SK-N-SH treated with all-trans-retinoic acid at 6 μM for 48 hours (cell line): ENCODE data around the gene SELL.

Experiments
- ARNTL ChIP-seq: fragments of 450-650 bp; formaldehyde crosslinking; IDR thresholded peaks from 2 replicates; pipeline ENCODE4 v1.5.0; 2020; ENCODE audit warnings: low read depth, mild to moderate bottlenecking, moderate library complexity, borderline replicate concordance
- BACH2 ChIP-seq: fragments of 250-450 bp; sonication (Bioruptor Pico); IDR thresholded peaks from 2 replicates; pipeline ENCODE4 v1.9.0; 2021; ENCODE audit warnings: mild to moderate bottlenecking, borderline replicate concordance
- CSDC2 ChIP-seq: fragments of 250-450 bp; sonication (Bioruptor Pico); IDR thresholded peaks from 2 replicates; pipeline ENCODE4 v1.5.0; 2020; ENCODE audit warnings: mild to moderate bottlenecking, moderate library complexity
- POU6F1 ChIP-seq: fragments of 250-450 bp; sonication (Bioruptor Pico); IDR thresholded peaks from 2 replicates; pipeline ENCODE4 v1.8.0; 2021; ENCODE audit warnings: low read depth, mild to moderate bottlenecking, moderate library complexity, borderline replicate concordance
- RARB ChIP-seq: fragments of 250-450 bp; sonication (Bioruptor Pico); IDR thresholded peaks from 2 replicates; pipeline ENCODE4 v1.8.0; 2021; ENCODE audit warnings: mild to moderate bottlenecking, moderate library complexity
- SNAI2 ChIP-seq: fragments of 250-450 bp; sonication (Bioruptor Pico); IDR thresholded peaks from 2 replicates; pipeline ENCODE4 v1.5.0; 2020; ENCODE audit warnings: mild to moderate bottlenecking, moderate library complexity
- ZFP30 ChIP-seq: fragments of 450-650 bp; formaldehyde crosslinking; IDR thresholded peaks from 2 replicates; pipeline ENCODE4 v1.5.0; 2022; ENCODE audit warnings: mild to moderate bottlenecking, moderate library complexity
- ZNF8 ChIP-seq: fragments of 450-650 bp; formaldehyde crosslinking; IDR thresholded peaks from 2 replicates; pipeline ENCODE4 v1.5.0; 2020; ENCODE audit warnings: mild to moderate bottlenecking, moderate library complexity
- TF ChIP-seq, protein P1 (sequence below): fragments of 250-450 bp; sonication (Bioruptor Pico); IDR thresholded peaks from 2 replicates; pipeline ENCODE4 v1.8.0; 2020; ENCODE audit warnings: mild to moderate bottlenecking, moderate library complexity, borderline replicate concordance
- TF ChIP-seq, protein P2 (sequence below): fragments of 250-450 bp; sonication (Bioruptor Pico); IDR thresholded peaks from 2 replicates; pipeline ENCODE4 v1.5.1; 2020; ENCODE audit warnings: low read depth, mild to moderate bottlenecking, moderate library complexity
- TF ChIP-seq, protein P3 (sequence below): fragments of 250-450 bp; sonication (Bioruptor Pico); IDR thresholded peaks from 2 replicates; pipeline ENCODE4 v1.5.0; 2020; ENCODE audit warnings: mild to moderate bottlenecking, moderate library complexity

- TF ChIP-seq ZFP30 (CRISPR knock-in tag) (no peak), POU6F1 (CRISPR knock-in tag) (no peak), RARB (CRISPR knock-in tag) (no peak), ARNTL (CRISPR knock-in tag) (no peak), ZNF8 (CRISPR knock-in tag) (no peak), CSDC2 (CRISPR knock-in tag) (no peak), BACH2 (CRISPR knock-in tag) (no peak), SNAI2 (CRISPR knock-in tag) (no peak)
- TF ChIP-seq, protein P1, sequence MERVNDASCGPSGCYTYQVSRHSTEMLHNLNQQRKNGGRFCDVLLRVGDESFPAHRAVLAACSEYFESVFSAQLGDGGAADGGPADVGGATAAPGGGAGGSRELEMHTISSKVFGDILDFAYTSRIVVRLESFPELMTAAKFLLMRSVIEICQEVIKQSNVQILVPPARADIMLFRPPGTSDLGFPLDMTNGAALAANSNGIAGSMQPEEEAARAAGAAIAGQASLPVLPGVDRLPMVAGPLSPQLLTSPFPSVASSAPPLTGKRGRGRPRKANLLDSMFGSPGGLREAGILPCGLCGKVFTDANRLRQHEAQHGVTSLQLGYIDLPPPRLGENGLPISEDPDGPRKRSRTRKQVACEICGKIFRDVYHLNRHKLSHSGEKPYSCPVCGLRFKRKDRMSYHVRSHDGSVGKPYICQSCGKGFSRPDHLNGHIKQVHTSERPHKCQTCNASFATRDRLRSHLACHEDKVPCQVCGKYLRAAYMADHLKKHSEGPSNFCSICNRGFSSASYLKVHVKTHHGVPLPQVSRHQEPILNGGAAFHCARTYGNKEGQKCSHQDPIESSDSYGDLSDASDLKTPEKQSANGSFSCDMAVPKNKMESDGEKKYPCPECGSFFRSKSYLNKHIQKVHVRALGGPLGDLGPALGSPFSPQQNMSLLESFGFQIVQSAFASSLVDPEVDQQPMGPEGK (CRISPR knock-in tag): no peak
- TF ChIP-seq, protein P2, sequence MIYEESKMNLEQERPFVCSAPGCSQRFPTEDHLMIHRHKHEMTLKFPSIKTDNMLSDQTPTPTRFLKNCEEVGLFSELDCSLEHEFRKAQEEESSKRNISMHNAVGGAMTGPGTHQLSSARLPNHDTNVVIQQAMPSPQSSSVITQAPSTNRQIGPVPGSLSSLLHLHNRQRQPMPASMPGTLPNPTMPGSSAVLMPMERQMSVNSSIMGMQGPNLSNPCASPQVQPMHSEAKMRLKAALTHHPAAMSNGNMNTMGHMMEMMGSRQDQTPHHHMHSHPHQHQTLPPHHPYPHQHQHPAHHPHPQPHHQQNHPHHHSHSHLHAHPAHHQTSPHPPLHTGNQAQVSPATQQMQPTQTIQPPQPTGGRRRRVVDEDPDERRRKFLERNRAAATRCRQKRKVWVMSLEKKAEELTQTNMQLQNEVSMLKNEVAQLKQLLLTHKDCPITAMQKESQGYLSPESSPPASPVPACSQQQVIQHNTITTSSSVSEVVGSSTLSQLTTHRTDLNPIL: no peak
- TF ChIP-seq, protein P3, sequence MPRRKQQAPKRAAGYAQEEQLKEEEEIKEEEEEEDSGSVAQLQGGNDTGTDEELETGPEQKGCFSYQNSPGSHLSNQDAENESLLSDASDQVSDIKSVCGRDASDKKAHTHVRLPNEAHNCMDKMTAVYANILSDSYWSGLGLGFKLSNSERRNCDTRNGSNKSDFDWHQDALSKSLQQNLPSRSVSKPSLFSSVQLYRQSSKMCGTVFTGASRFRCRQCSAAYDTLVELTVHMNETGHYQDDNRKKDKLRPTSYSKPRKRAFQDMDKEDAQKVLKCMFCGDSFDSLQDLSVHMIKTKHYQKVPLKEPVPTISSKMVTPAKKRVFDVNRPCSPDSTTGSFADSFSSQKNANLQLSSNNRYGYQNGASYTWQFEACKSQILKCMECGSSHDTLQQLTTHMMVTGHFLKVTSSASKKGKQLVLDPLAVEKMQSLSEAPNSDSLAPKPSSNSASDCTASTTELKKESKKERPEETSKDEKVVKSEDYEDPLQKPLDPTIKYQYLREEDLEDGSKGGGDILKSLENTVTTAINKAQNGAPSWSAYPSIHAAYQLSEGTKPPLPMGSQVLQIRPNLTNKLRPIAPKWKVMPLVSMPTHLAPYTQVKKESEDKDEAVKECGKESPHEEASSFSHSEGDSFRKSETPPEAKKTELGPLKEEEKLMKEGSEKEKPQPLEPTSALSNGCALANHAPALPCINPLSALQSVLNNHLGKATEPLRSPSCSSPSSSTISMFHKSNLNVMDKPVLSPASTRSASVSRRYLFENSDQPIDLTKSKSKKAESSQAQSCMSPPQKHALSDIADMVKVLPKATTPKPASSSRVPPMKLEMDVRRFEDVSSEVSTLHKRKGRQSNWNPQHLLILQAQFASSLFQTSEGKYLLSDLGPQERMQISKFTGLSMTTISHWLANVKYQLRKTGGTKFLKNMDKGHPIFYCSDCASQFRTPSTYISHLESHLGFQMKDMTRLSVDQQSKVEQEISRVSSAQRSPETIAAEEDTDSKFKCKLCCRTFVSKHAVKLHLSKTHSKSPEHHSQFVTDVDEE (CRISPR knock-in tag): no peak
These were observed 60.9 kb downstream of the SELL start for GRCh38 chr1:169650551-169650950.
